Prostate gland (tissue), 2 donors: ENCODE data around the gene TEX54. TPM values are rescaled to one million over a fixed set of nuclear protein-coding genes. Genes with fewer than 3 reads are reported as not detected.

Experiments
- DNase-seq: peaks from one replicate; pipeline ENCODE4 v3.0.0-alpha.2; 2019; ENCODE audit warnings: low spot score
- H3K27ac ChIP-seq, 2 donors: fragments of 200-600 bp; sonication (generic); 2 replicates each; pipeline ENCODE4 v1.5.1; 2017 to 2019
- H3K27me3 ChIP-seq: fragments of 200-600 bp; sonication (generic); replicated peaks from 2 replicates; pipeline ENCODE4 v1.5.1; 2019; ENCODE audit not compliant: insufficient read depth
- H3K36me3 ChIP-seq, 2 donors: fragments of 200-600 bp; sonication (generic); 1 replicate in 1 of 2; 2 replicates in 1 of 2; pipeline versions ENCODE4 v1.5.1 to v1.8.1; 2017 to 2019
- H3K4me1 ChIP-seq: fragments of 200-600 bp; sonication (generic); replicated peaks from 2 replicates; pipeline ENCODE4 v1.5.1; 2019
- H3K4me3 ChIP-seq, 2 donors: fragments of 200-600 bp; sonication (generic); 2 replicates each; pipeline ENCODE4 v1.5.1; 2017 to 2019
- H3K9me3 ChIP-seq: fragments of 200-600 bp; sonication (generic); 2 replicates; pipeline ENCODE4 v1.5.1; 2017
- POLR2A ChIP-seq: fragments of 450-650 bp; IDR thresholded peaks from one replicate; pipeline ENCODE4 v1.6.1; 2016; ENCODE audit warnings: antibody characterized with exemption, mild to moderate bottlenecking
- POLR2AphosphoS5 ChIP-seq: sonication (generic); formaldehyde crosslinking; IDR thresholded peaks from one replicate; pipeline ENCODE4 v1.6.1; 2017; ENCODE audit warnings: antibody characterized with exemption
- WGBS: methylation state at CpG from one replicate; pipeline ENCODE4 v1.1.5; 2018; 5-methylcytosine and 5-hydroxymethylcytosine counted together
- intact Hi-C: fragments of 100-400 bp; cut with DNase I; formaldehyde crosslinking; loops from one replicate; pipeline ENCODE4 v1.14.2; 2022
- total RNA-seq, 2 donors: library from RNA; depleted of rRNA; stranded (reverse); fragments of >200 nt; gene quantifications; one replicate each; pipeline ENCODE4 v1.1.0, GENCODE V29; 2016
- TF ChIP-seq, protein P1 (sequence below), 4 experiments: fragments of 200-600 bp in 2 of 4; fragments of 450-650 bp in 2 of 4; sonication (generic) in 2 of 4; IDR thresholded peaks; 1 replicate in 3 of 4; 2 replicates in 1 of 4; pipeline ENCODE4 v1.5.1; 2016 to 2019; ENCODE audit warnings: antibody characterized with exemption in 4 of 4, mild to moderate bottlenecking in 2 of 4, moderate library complexity in 2 of 4

Gene TEX54
- total RNA-seq, 2 donors from 2014 or later: not detected

- peak; percentile 84 for DNase-seq
- intact Hi-C loops: no loop called here
- H3K9me3 ChIP-seq: no peaks in the 10 kb centered on the region
- 0% methylated on average over 52 of the region's 58 CpGs for WGBS
- peak within 1 kb of the TSS; percentile 69 to 73 for H3K4me3 ChIP-seq
- H3K27me3 ChIP-seq: no peaks in the 10 kb centered on the region
- H3K27ac ChIP-seq: peak within 1 kb of the TSS; percentile 71 to 74
- TF ChIP-seq POLR2A (peak; percentile 69), POLR2AphosphoS5 (peak; percentile 92)
- TF ChIP-seq, protein P1, sequence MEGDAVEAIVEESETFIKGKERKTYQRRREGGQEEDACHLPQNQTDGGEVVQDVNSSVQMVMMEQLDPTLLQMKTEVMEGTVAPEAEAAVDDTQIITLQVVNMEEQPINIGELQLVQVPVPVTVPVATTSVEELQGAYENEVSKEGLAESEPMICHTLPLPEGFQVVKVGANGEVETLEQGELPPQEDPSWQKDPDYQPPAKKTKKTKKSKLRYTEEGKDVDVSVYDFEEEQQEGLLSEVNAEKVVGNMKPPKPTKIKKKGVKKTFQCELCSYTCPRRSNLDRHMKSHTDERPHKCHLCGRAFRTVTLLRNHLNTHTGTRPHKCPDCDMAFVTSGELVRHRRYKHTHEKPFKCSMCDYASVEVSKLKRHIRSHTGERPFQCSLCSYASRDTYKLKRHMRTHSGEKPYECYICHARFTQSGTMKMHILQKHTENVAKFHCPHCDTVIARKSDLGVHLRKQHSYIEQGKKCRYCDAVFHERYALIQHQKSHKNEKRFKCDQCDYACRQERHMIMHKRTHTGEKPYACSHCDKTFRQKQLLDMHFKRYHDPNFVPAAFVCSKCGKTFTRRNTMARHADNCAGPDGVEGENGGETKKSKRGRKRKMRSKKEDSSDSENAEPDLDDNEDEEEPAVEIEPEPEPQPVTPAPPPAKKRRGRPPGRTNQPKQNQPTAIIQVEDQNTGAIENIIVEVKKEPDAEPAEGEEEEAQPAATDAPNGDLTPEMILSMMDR (IDR thresholded peaks at IDR 0.05): peak; percentile 12 to 55 (median 30)
- H3K4me1 ChIP-seq: peaks cover 18% of the 10 kb centered on the region
- peaks cover 12 to 26% of the 10 kb centered on the region in 2 donors for H3K36me3 ChIP-seq
These were observed 41.0 kb downstream of the TEX54 start, which contains the start of gene TMEM223 for GRCh38 chr11:62791501-62792201. Gene TMEM223 (minus strand): TSS chr11:62792006. CDS start chr11:62791994, 12 bp downstream.

DNA sequence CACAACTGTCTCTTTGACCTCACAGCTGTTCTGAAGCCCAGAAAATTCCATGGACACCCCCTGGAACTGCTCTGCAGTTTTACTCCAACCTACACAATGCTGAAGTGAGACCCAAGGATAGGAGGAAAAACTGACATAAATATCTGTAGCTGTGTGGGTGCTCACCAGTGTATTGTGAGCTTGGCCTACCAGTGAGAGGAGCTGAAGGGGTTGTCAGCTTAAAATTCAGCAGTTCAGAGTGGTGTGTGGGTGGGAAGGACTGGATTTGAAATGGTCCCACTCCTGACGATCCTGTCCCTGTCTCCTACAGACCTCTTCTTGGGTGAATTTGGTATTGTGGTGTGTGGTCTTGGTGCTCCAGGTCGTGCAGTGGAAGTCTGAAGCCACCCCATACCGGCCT, 43.1 kb downstream of the TEX54 start:
- Histone ChIP-seq H3K27ac (no peak overlapping the region), H3K36me3 (peaks cover 4 to 9% of the 10 kb centered on the region in 2 donors), H3K4me3 (no peak overlapping the region), H3K27me3 (no peaks in the 10 kb centered on the region), H3K4me1 (peaks cover 25% of the 10 kb centered on the region), H3K9me3 (no peaks in the 10 kb centered on the region)
- whole genome bisulfite sequencing: 71% methylated on average over 3 of the region's 3 CpGs
- intact Hi-C loops: loop anchor here (5.0 kb wide), 1 partner anchor 93 kb away; the partner anchor contains the start of gene SLC3A2
- no peak for TF ChIP-seq POLR2AphosphoS5
- TF ChIP-seq, protein P1 (IDR thresholded peaks at IDR 0.05): no peak
- no peak for TF ChIP-seq POLR2A
- DNase-seq: no peak

DNA sequence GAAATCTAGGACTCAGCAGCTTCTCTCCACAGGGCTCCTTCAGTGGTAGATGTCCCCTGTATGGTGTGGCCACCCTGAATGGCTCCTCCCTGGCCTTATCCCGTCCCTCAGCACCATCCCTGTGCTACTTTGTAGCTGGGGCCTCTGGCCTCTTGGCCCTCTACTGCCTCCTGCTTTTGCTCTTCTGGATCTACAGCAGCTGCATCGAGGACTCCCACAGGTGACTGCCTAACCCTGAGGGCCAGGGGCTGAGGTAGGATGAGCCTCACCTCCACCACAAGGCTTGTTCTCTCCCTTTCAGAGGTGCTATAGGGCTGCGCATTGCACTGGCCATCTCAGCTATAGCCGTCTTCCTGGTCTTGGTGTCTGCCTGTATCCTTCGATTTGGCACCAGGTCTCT, 43.6 kb downstream of the TEX54 start:
- DNase-seq: no peak
- no peaks in the 10 kb centered on the region for H3K27me3 ChIP-seq
- H3K4me1 ChIP-seq: peaks cover 25% of the 10 kb centered on the region
- H3K27ac ChIP-seq: peak overlapping the region in 1 of 2 donors; percentile 98
- WGBS: 65% methylated on average over 5 of the region's 5 CpGs
- no peaks in the 10 kb centered on the region for H3K9me3 ChIP-seq
- H3K36me3 ChIP-seq: peaks cover 4 to 9% of the 10 kb centered on the region in 2 donors
- H3K4me3 ChIP-seq: no peak overlapping the region
- intact Hi-C loops: loop anchor here (5.0 kb wide), 1 partner anchor 93 kb away; the partner anchor contains the start of gene SLC3A2
- no peak for TF ChIP-seq POLR2AphosphoS5
- TF ChIP-seq, protein P1 (IDR thresholded peaks at IDR 0.05): no peak
- TF ChIP-seq POLR2A: no peak

GRCh38 chr11:62787005-62787759, 45.5 kb downstream of the TEX54 start, which contains the start of gene TMEM179B:
Gene TMEM179B (plus strand): TSS chr11:62787402. CDS start chr11:62787432, 30 bp downstream.
- under 1% methylated on average over 51 of the region's 88 CpGs for WGBS
- H3K27ac ChIP-seq: peak within 1 kb of the TSS; percentile 94 to 98
- intact Hi-C loops: loop anchor here (2.0 to 5.0 kb wide), 2 partner anchors 76 to 95 kb away; partner anchors contain the start of gene SLC3A2
- TF ChIP-seq POLR2A (peak; percentile 98), POLR2AphosphoS5 (peak; percentile 100)
- TF ChIP-seq, protein P1 (IDR thresholded peaks at IDR 0.05): peak in 3 of 4 experiments; percentile 34 to 77 (median 59)
- H3K4me1 ChIP-seq: peaks cover 20% of the 10 kb centered on the region
- H3K9me3 ChIP-seq: no peaks in the 10 kb centered on the region
- H3K27me3 ChIP-seq: no peaks in the 10 kb centered on the region
- peak; percentile 99 for DNase-seq
- H3K36me3 ChIP-seq: peaks cover 4 to 9% of the 10 kb centered on the region in 2 donors
- H3K4me3 ChIP-seq: peak within 1 kb of the TSS; percentile 90 to 93
